Tibial nerve (tissue), 4 donors: Measurements from ENCODE around the gene SNN. TPM values are rescaled to one million over a fixed set of nuclear protein-coding genes. Genes with fewer than 3 reads are reported as not detected.

Source experiments
- DNase-seq, 2 donors: peaks; one replicate each; pipeline ENCODE4 v3.0.0-alpha.2; 2019; ENCODE audit warnings: low spot score in 2 of 2
- H3K27ac ChIP-seq, 4 donors: fragments of 200-600 bp; sonication (generic) in 3 of 4; one replicate each; pipeline ENCODE4 v1.5.1; 2017 to 2019; ENCODE audit warnings: mild to moderate bottlenecking in 1 of 4
- H3K27me3 ChIP-seq, 2 donors: fragments of 200-600 bp; sonication (generic) in 1 of 2; one replicate each; pipeline versions ENCODE4 v1.5.1 to v1.6.0; 2017 to 2019
- H3K36me3 ChIP-seq, 3 donors: fragments of 200-600 bp; sonication (generic); one replicate each; pipeline ENCODE4 v1.5.1; 2018 to 2019
- H3K4me1 ChIP-seq, 4 donors: fragments of 200-600 bp; sonication (generic) in 3 of 4; one replicate each; pipeline ENCODE4 v1.5.1; 2017 to 2019
- H3K4me3 ChIP-seq, 4 donors: fragments of 200-600 bp; sonication (generic) in 3 of 4; one replicate each; pipeline ENCODE4 v1.5.1; 2017 to 2019; ENCODE audit warnings: mild to moderate bottlenecking in 1 of 4, moderate library complexity in 1 of 4
- H3K9me3 ChIP-seq, 4 donors: fragments of 200-600 bp; sonication (generic) in 3 of 4; one replicate each; pipeline ENCODE4 v1.5.1; 2017 to 2019
- EP300 ChIP-seq, 2 donors: sonication (generic); formaldehyde crosslinking; IDR thresholded peaks; one replicate each; pipeline ENCODE4 v1.6.1; 2017; ENCODE audit warnings: antibody characterized with exemption in 2 of 2, mild to moderate bottlenecking in 1 of 2
- POLR2A ChIP-seq, 2 donors: fragments of 450-650 bp; IDR thresholded peaks; one replicate each; pipeline ENCODE4 v1.6.1; 2017; ENCODE audit warnings: antibody characterized with exemption in 2 of 2, mild to moderate bottlenecking in 2 of 2, moderate library complexity in 2 of 2
- WGBS, 2 donors: methylation state at CpG; one replicate each; pipeline ENCODE4 v1.1.5; 2018; 5-methylcytosine and 5-hydroxymethylcytosine counted together
- total RNA-seq, 4 donors: library from RNA; depleted of rRNA; stranded (reverse); fragments of >200 nt; gene quantifications; one replicate each; pipeline ENCODE4 v1.1.0, GENCODE V29; 2016
- TF ChIP-seq, protein P1 (sequence below), 5 experiments: fragments of 200-600 bp in 3 of 5; fragments of 450-650 bp in 2 of 5; sonication (generic) in 3 of 5; IDR thresholded peaks; one replicate each; pipeline ENCODE4 v1.5.1; 2016 to 2019; ENCODE audit warnings: antibody characterized with exemption in 5 of 5, mild to moderate bottlenecking in 3 of 5, moderate library complexity in 2 of 5

Gene SNN
- total RNA-seq, 4 donors from 2014 or later: 24.3 to 30.6 (median 27.0) TPM

DNA sequence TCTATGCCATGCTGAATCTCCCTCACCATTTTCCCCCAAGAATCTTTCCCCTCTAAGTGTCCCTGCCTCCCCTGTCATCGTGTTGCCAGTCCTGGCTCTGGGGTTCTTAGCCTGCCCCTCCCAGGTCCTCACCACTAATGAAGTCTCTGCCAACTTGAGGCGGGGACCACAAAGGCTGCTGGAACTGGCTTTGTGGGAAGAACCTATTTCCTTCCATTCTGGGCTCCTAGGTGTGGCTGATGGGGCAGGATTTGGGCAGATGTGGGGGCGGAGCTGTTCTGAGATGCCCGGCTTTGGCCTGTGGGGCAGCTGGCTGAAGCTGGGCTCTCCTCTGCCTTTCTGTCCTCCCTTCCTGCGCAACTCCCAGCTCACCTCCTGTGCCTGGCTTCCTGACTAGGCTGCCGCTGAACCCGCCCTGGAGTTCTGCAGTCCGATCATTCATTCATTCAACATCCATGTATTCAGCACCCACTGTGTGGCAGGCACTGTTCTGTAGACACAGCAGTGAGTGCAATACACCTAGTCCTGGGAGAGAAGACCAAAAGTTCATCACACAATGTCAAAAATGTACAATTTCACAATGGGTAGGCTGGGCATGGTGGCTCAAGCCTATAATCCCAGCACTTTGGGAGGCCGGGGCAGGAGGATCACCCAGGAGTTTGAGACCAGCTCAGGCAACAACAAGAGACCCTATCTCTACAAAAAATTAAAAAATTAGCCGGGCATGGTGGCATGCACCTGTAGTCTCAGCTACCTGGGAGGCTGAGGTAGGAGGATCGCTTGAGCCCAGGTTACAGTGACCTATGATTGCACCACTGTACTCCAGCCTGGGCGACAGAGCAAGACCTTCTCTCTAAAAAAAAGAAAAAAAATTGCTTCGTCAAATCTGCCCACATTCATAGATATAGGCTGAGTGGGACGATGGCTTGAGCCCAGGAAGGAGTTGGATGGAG, 1.9 kb upstream of the SNN start:
- peaks cover 0 to 44% (median 13%) of the 10 kb centered on the region in 4 donors for H3K4me1 ChIP-seq
- H3K27me3 ChIP-seq: no peaks in the 10 kb centered on the region
- DNase-seq: no peak
- no peak overlapping the region for H3K4me3 ChIP-seq
- H3K27ac ChIP-seq: peak overlapping the region in 2 of 4 donors; percentile 61 to 87
- WGBS, 2 donors: 80 to 81% methylated on average over 14 of the region's 14 CpGs
- no peaks in the 10 kb centered on the region for H3K9me3 ChIP-seq
- TF ChIP-seq, protein P1, sequence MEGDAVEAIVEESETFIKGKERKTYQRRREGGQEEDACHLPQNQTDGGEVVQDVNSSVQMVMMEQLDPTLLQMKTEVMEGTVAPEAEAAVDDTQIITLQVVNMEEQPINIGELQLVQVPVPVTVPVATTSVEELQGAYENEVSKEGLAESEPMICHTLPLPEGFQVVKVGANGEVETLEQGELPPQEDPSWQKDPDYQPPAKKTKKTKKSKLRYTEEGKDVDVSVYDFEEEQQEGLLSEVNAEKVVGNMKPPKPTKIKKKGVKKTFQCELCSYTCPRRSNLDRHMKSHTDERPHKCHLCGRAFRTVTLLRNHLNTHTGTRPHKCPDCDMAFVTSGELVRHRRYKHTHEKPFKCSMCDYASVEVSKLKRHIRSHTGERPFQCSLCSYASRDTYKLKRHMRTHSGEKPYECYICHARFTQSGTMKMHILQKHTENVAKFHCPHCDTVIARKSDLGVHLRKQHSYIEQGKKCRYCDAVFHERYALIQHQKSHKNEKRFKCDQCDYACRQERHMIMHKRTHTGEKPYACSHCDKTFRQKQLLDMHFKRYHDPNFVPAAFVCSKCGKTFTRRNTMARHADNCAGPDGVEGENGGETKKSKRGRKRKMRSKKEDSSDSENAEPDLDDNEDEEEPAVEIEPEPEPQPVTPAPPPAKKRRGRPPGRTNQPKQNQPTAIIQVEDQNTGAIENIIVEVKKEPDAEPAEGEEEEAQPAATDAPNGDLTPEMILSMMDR (IDR thresholded peaks at IDR 0.05): no peak
- TF ChIP-seq POLR2A (IDR thresholded peaks at IDR 0.05) (no peak), EP300 (IDR thresholded peaks at IDR 0.05) (no peak)
- no peaks in the 10 kb centered on the region for H3K36me3 ChIP-seq

DNA sequence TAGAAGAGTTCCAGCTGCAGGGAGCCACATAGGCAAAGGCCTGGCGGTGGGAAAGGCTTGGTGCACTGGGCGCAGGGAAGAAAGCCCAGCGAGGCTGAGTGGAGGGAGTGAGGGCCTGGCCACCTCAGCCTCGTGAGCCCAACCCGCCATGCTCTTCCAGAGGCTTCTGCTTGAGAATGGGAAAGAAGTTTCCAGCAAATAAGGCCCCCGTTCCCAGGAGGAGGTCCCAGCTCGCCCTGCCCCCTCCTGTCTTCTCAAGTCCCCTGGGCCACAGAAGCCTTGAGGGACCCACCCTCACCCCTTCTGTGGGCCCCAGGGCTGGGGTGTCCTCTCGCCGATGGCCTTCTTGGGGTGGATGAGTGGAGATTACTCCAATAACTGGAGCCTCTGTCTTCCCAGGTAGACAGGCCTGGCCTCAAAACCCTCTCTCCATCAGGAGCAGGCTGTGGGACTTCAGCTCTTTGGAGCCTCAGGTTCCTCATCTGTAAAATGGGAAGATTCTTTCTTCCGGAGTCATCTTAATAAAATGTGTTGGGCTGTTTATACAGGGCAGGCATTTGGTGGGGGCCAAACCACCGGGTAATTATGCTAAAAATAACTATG, 933 bp upstream of the SNN start:
- Histone ChIP-seq H3K27ac (peak overlapping the region in 3 of 4 donors; percentile 61 to 87 (median 67)), H3K36me3 (no peaks in the 10 kb centered on the region), H3K27me3 (no peaks in the 10 kb centered on the region), H3K4me1 (peaks cover 0 to 53% (median 18%) of the 10 kb centered on the region in 4 donors), H3K9me3 (no peaks in the 10 kb centered on the region), H3K4me3 (peak overlapping the region in 2 of 4 donors; percentile 36 to 99)
- DNase-seq: no peak
- WGBS, 2 donors: 78 to 83% methylated on average over 9 to 11 of the region's 11 CpGs
- TF ChIP-seq EP300 (IDR thresholded peaks at IDR 0.05) (no peak), POLR2A (IDR thresholded peaks at IDR 0.05) (no peak)
- TF ChIP-seq, protein P1 (IDR thresholded peaks at IDR 0.05): no peak

DNA sequence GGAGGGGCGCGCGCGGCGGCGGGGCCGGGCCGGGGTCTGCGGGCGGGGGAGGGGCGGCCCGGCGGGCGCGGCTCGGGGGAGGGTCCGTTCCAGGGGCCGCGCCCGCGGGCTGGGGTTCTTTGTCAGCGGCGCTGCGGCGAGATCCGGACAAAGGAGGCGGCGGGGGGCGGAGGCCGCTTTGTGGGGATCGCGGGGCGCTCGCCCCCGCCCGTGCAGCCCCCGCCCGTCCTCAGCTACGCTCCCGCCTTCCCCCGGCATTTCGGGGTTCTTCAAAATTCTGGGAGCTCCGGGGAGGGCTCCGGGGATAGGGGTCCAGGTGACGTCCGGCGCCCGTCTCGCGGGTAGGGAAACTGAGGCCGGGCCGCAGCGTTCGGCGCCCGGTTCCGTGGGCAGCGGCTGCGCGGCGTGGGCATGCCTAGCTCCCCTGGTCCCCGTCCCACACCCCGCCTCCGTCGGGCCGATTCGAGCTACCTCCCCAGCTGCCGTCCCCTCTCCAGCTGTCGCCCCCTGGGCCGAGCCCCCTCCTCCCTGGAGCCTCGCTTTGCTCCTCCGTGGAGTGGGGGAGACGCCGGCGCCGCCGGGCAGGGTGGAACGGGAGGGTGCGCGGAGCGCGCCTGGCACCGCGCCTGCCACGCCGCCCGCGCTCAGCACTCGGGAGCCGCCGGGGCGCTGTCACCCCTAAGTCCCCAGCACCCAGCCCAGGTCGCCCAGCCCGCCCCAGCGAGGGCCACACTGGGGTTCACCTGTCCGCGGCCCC, 546 bp downstream of the SNN start:
- H3K27me3 ChIP-seq: no peaks in the 10 kb centered on the region
- 2 to 3% methylated on average over 4 to 46 of the region's 97 CpGs for WGBS, 2 donors
- peak overlapping the region; percentile 83 to 99 (median 97) for H3K4me3 ChIP-seq
- peaks cover 0 to 68% (median 32%) of the 10 kb centered on the region in 4 donors for H3K4me1 ChIP-seq
- TF ChIP-seq EP300 (IDR thresholded peaks at IDR 0.05) (peak in 1 of 2 donors; percentile 5), POLR2A (IDR thresholded peaks at IDR 0.05) (no peak)
- H3K36me3 ChIP-seq: no peaks in the 10 kb centered on the region
- H3K9me3 ChIP-seq: no peaks in the 10 kb centered on the region
- H3K27ac ChIP-seq: peak overlapping the region; percentile 90 to 95 (median 94)
- no peak for DNase-seq

DNA sequence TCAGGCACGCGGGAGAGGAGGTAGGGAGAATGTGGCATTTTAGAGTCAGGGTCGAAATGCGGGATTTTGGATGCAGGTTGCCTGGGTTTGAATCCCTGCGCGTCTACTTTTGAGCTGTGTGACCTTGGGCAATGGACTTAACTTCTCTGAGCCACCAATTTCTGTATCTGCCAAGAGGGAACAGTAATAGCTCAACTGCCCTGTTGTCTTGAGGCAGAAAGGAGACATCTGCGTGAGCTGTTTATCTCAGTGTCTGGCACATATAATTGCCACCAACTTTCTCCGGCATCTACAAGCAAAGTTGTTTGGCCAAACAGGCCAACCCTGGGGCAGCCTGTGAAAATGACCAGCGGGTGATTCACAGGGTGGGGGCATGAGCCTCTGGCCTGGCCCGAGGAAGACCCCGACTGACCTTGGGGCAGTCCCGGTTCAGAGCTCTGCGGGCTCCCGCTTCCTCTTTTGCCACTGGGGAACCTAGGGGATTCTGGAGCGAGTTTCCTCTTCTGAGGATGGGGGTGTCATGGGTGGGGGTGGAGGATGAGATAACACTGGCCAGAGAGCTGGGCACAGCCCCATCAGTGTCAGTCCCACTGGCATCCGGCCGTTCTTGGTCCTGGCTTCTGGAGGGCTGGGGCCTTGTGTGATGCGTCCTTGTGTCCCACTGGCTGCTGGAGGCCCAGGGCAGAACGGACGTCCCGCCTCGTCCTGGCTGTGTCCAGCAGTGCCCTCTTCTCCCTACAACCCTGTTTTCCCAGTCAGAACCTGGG, 1.3 kb downstream of the SNN start:
- 6 to 16% methylated on average over 19 to 22 of the region's 22 CpGs for WGBS, 2 donors
- Histone ChIP-seq H3K36me3 (no peaks in the 10 kb centered on the region), H3K9me3 (no peaks in the 10 kb centered on the region), H3K4me1 (peaks cover 0 to 76% (median 35%) of the 10 kb centered on the region in 4 donors), H3K27me3 (no peaks in the 10 kb centered on the region), H3K4me3 (peak overlapping the region; percentile 83 to 99 (median 97)), H3K27ac (peak overlapping the region; percentile 90 to 95 (median 94))
- DNase-seq: peak; percentile 43 to 51
- TF ChIP-seq, protein P1 (IDR thresholded peaks at IDR 0.05): no peak
- TF ChIP-seq EP300 (IDR thresholded peaks at IDR 0.05) (peak in 1 of 2 donors; percentile 1), POLR2A (IDR thresholded peaks at IDR 0.05) (no peak)
